SK-N-SH treated with all-trans-retinoic acid at 6 μM for 48 hours (cell line): ENCODE data around the gene CREBRF.

Experiments used
- ATAC-seq: fragments of 200-7000 bp; cut with Tn5 transposase; 3 replicates; pipeline ENCODE4 v1.9.1; 2020; ENCODE audit warnings: mild to moderate bottlenecking, moderate library complexity
- ARNTL ChIP-seq: fragments of 450-650 bp; formaldehyde crosslinking; IDR thresholded peaks from 2 replicates; pipeline ENCODE4 v1.5.0; 2020; ENCODE audit warnings: low read depth, mild to moderate bottlenecking, moderate library complexity, borderline replicate concordance
- BACH2 ChIP-seq: fragments of 250-450 bp; sonication (Bioruptor Pico); IDR thresholded peaks from 2 replicates; pipeline ENCODE4 v1.9.0; 2021; ENCODE audit warnings: mild to moderate bottlenecking, borderline replicate concordance
- CREB5 ChIP-seq: fragments of 250-450 bp; sonication (Bioruptor Pico); IDR thresholded peaks from 2 replicates; pipeline ENCODE4 v1.5.1; 2020; ENCODE audit warnings: low read depth, mild to moderate bottlenecking, moderate library complexity
- CSDC2 ChIP-seq: fragments of 250-450 bp; sonication (Bioruptor Pico); IDR thresholded peaks from 2 replicates; pipeline ENCODE4 v1.5.0; 2020; ENCODE audit warnings: mild to moderate bottlenecking, moderate library complexity
- CSRNP3 ChIP-seq: fragments of 250-450 bp; sonication (Bioruptor Pico); IDR thresholded peaks from 2 replicates; pipeline ENCODE4 v1.5.1; 2021; ENCODE audit warnings: mild to moderate bottlenecking, moderate library complexity
- ESRRG ChIP-seq: fragments of 250-450 bp; sonication (Bioruptor Pico); IDR thresholded peaks from 2 replicates; pipeline ENCODE4 v1.6.1; 2021; ENCODE audit warnings: mild to moderate bottlenecking
- ISL1 ChIP-seq: fragments of 250-450 bp; sonication (Bioruptor Pico); IDR thresholded peaks from 2 replicates; pipeline ENCODE4 v2.1.2; 2022; ENCODE audit warnings: mild to moderate bottlenecking, moderate library complexity
- OSR1 ChIP-seq: fragments of 250-450 bp; sonication (Bioruptor Pico); IDR thresholded peaks from 2 replicates; pipeline ENCODE4 v1.8.0; 2022; ENCODE audit warnings: moderate library complexity, mild to moderate bottlenecking, inconsistent platforms
- PPARA ChIP-seq: fragments of 250-450 bp; sonication (Bioruptor Pico); IDR thresholded peaks from 2 replicates; pipeline ENCODE4 v1.5.0; 2020; ENCODE audit warnings: mild to moderate bottlenecking, borderline replicate concordance
- SNAI2 ChIP-seq: fragments of 250-450 bp; sonication (Bioruptor Pico); IDR thresholded peaks from 2 replicates; pipeline ENCODE4 v1.5.0; 2020; ENCODE audit warnings: mild to moderate bottlenecking, moderate library complexity
- TCF4 ChIP-seq: fragments of 250-450 bp; sonication (Bioruptor Pico); IDR thresholded peaks from 2 replicates; pipeline ENCODE4 v1.8.0; 2021; ENCODE audit warnings: mild to moderate bottlenecking, moderate library complexity, borderline replicate concordance
- TOX ChIP-seq: fragments of 250-450 bp; sonication (Bioruptor Pico); IDR thresholded peaks from 2 replicates; pipeline ENCODE4 v1.8.0; 2021; ENCODE audit warnings: mild to moderate bottlenecking, moderate library complexity, borderline replicate concordance
- ZC3H10 ChIP-seq: fragments of 250-450 bp; sonication (Bioruptor Pico); IDR thresholded peaks from 2 replicates; pipeline ENCODE4 v1.5.1; 2021; ENCODE audit warnings: mild to moderate bottlenecking, moderate library complexity
- ZFP30 ChIP-seq: fragments of 450-650 bp; formaldehyde crosslinking; IDR thresholded peaks from 2 replicates; pipeline ENCODE4 v1.5.0; 2022; ENCODE audit warnings: mild to moderate bottlenecking, moderate library complexity
- ZNF70 ChIP-seq: fragments of 450-650 bp; formaldehyde crosslinking; IDR thresholded peaks from 2 replicates; pipeline ENCODE4 v1.5.0; 2020; ENCODE audit warnings: mild to moderate bottlenecking, moderate library complexity
- TF ChIP-seq, protein P1 (sequence below): fragments of 250-450 bp; sonication (Bioruptor Pico); IDR thresholded peaks from 2 replicates; pipeline ENCODE4 v1.5.0; 2020; ENCODE audit warnings: mild to moderate bottlenecking, moderate library complexity
- TF ChIP-seq, protein P2 (sequence below): fragments of 250-450 bp; sonication (Bioruptor Pico); IDR thresholded peaks from 2 replicates; pipeline ENCODE4 v1.8.0; 2020; ENCODE audit warnings: mild to moderate bottlenecking, moderate library complexity, borderline replicate concordance
- TF ChIP-seq, protein P3 (sequence below): fragments of 250-450 bp; sonication (Bioruptor Pico); IDR thresholded peaks from 2 replicates; pipeline ENCODE4 v1.8.0; 2021; ENCODE audit warnings: low read depth, mild to moderate bottlenecking, moderate library complexity, borderline replicate concordance

The CREBRF gene

DNA sequence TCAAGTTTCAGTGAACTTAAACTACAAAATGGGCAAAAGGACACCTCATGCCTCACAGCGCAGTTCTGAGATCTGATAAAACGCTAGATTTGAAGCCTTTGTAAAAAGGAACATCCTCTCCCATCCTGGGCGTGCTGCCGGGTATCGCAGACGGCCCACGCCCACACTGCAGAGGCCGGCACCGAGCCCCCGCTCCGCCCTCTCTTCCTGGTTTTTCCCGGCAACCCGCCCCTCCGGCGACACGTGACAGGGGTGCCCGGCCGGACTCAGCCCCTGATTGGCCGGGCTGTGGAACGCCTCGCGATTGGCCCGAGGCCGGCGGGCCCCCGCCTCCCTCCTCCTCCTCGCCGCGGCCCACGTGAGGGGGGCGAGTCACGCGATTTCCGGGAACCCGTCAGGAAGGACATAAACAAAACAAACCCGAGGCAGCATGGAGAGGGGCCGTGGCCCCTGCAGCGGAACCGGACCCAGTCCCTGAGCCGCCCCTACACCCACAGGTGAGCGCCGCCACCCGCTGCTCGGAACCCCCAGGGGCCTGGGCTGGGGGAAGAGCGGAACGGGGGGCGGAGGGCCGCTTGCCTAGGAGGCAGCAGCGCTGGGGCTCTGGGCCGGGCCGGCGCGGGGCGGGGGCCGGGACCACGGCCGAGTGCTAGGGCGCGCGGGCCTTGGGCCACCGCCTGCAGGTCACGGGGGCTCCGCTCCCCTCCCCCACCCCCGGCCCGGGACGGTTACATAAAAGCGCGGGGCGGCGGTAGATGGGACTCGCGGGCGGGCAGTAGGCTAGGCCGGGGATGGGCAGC is at the start of gene CREBRF:
Gene CREBRF, plus strand, starts transcription at position 370 of the 800 bp plus-strand sequence. CDS start 24,424 bp downstream, outside the sequence.
- ATAC-seq, result peak; percentile 85

DNA sequence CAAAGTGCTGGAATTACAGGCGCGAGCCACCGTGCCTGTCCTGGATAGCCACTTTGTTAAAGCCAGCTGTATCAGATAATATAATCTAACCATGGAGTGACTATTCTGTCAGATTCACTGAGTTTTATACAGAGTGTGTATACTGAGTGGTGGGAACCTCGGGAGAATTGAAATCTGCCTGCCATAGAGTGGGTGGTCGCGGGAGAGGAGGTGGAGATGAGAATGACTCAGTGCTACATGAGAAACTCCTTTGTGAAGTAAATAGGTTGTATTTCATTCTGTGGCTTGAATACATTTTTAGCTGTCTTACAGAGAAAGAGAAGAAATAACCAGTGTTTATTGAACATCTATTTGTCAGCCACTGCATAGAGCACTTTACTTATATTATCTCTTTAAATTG is 46.1 kb upstream of the CREBRF start:
- no peak; the same call in 2 of the 3 replicates for ATAC-seq
- TF ChIP-seq, protein P1, sequence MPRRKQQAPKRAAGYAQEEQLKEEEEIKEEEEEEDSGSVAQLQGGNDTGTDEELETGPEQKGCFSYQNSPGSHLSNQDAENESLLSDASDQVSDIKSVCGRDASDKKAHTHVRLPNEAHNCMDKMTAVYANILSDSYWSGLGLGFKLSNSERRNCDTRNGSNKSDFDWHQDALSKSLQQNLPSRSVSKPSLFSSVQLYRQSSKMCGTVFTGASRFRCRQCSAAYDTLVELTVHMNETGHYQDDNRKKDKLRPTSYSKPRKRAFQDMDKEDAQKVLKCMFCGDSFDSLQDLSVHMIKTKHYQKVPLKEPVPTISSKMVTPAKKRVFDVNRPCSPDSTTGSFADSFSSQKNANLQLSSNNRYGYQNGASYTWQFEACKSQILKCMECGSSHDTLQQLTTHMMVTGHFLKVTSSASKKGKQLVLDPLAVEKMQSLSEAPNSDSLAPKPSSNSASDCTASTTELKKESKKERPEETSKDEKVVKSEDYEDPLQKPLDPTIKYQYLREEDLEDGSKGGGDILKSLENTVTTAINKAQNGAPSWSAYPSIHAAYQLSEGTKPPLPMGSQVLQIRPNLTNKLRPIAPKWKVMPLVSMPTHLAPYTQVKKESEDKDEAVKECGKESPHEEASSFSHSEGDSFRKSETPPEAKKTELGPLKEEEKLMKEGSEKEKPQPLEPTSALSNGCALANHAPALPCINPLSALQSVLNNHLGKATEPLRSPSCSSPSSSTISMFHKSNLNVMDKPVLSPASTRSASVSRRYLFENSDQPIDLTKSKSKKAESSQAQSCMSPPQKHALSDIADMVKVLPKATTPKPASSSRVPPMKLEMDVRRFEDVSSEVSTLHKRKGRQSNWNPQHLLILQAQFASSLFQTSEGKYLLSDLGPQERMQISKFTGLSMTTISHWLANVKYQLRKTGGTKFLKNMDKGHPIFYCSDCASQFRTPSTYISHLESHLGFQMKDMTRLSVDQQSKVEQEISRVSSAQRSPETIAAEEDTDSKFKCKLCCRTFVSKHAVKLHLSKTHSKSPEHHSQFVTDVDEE (CRISPR knock-in tag), result no peak
- TF ChIP-seq, protein P2, sequence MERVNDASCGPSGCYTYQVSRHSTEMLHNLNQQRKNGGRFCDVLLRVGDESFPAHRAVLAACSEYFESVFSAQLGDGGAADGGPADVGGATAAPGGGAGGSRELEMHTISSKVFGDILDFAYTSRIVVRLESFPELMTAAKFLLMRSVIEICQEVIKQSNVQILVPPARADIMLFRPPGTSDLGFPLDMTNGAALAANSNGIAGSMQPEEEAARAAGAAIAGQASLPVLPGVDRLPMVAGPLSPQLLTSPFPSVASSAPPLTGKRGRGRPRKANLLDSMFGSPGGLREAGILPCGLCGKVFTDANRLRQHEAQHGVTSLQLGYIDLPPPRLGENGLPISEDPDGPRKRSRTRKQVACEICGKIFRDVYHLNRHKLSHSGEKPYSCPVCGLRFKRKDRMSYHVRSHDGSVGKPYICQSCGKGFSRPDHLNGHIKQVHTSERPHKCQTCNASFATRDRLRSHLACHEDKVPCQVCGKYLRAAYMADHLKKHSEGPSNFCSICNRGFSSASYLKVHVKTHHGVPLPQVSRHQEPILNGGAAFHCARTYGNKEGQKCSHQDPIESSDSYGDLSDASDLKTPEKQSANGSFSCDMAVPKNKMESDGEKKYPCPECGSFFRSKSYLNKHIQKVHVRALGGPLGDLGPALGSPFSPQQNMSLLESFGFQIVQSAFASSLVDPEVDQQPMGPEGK (CRISPR knock-in tag), result no peak
- no peak for TF ChIP-seq ZFP30 (CRISPR knock-in tag)
- no peak for TF ChIP-seq SNAI2 (CRISPR knock-in tag)
- no peak for TF ChIP-seq ISL1 (CRISPR knock-in tag)
- no peak for TF ChIP-seq PPARA (CRISPR knock-in tag)
- TF ChIP-seq CSDC2 (CRISPR knock-in tag), result no peak
- no peak for TF ChIP-seq BACH2 (CRISPR knock-in tag)
- no peak for TF ChIP-seq ARNTL (CRISPR knock-in tag)
- TF ChIP-seq ZC3H10 (CRISPR knock-in tag), result no peak
- TF ChIP-seq ZNF70 (CRISPR knock-in tag), result no peak
- no peak for TF ChIP-seq OSR1

More for the DNA sequence above, at the start of gene CREBRF:
- no peak for TF ChIP-seq ISL1 (CRISPR knock-in tag)
- no peak for TF ChIP-seq TOX (CRISPR knock-in tag)
- TF ChIP-seq CSDC2 (CRISPR knock-in tag), result no peak
- no peak for TF ChIP-seq OSR1
- TF ChIP-seq ARNTL (CRISPR knock-in tag), result peak; percentile 76; the same call in 1 of the 2 replicates

DNA sequence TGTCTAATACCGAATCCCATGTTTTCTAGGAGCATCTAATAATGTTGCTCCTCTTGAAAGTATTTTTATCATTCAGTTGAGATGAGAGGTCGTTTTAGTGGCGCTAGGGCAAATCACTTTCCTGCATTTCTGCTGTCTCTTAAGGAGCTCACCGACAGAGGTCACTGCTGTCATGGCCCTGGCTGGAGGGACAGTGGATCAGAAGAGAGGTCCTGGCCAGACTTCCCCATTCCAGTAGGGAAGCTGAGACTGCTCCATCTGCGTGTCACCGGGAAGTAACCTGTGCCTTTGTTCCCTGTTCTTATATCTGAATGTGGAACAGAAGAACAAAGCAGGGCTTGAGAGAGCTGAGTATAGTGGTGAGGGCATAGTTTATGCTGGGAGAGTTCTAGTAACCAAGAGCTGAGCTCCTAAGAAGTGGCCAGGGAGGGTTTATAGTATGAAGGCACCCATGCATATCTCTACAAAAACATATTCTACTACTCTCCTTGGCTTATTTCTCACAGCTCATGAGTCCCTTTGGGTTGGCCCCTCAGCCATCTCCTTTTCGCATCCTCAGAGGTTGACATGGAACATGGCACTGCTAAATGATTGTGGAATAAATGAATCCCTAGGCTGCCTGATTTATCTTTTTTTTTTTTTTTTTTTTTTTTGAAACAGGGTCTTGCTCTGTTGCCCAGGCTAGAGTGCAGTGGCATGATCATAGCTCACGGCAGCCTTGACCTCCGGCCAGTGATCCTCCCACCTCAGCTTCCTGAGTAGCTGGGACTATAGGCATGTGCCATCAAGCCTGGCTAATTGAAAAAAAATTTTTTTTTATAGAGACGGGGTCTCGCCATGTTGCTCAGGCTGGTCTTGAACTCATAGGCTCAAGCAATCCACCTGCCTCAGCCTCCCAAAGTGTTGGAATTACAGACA is 45.3 kb upstream of the CREBRF start:
- TF ChIP-seq ISL1 (CRISPR knock-in tag) (no peak), TOX (CRISPR knock-in tag) (no peak), ARNTL (CRISPR knock-in tag) (no peak), TCF4 (CRISPR knock-in tag) (no peak), SNAI2 (CRISPR knock-in tag) (no peak), CREB5 (CRISPR knock-in tag) (no peak), BACH2 (CRISPR knock-in tag) (no peak), CSRNP3 (CRISPR knock-in tag) (no peak), ESRRG (CRISPR knock-in tag) (no peak), ZFP30 (CRISPR knock-in tag) (no peak)
- TF ChIP-seq, protein P3, sequence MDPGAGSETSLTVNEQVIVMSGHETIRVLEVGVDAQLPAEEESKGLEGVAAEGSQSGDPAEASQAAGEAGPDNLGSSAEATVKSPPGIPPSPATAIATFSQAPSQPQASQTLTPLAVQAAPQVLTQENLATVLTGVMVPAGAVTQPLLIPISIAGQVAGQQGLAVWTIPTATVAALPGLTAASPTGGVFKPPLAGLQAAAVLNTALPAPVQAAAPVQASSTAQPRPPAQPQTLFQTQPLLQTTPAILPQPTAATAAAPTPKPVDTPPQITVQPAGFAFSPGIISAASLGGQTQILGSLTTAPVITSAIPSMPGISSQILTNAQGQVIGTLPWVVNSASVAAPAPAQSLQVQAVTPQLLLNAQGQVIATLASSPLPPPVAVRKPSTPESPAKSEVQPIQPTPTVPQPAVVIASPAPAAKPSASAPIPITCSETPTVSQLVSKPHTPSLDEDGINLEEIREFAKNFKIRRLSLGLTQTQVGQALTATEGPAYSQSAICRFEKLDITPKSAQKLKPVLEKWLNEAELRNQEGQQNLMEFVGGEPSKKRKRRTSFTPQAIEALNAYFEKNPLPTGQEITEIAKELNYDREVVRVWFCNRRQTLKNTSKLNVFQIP (CRISPR knock-in tag), result no peak
- TF ChIP-seq, protein P1 (CRISPR knock-in tag), result no peak
- ATAC-seq, result no peak; the same call in 1 of the 3 replicates
